ENCODE results near the gene MAVS. TPM values are rescaled to one million over a fixed set of nuclear protein-coding genes. Genes with fewer than 3 reads are reported as not detected.

Gene MAVS
- total and polyA plus RNA-seq, 9 of the 15 experiments (the other 6 are each of a cell fraction or from before 2014, with no cell fraction given) = 1.6 to 22.0 (median 11.3) TPM

DNA sequence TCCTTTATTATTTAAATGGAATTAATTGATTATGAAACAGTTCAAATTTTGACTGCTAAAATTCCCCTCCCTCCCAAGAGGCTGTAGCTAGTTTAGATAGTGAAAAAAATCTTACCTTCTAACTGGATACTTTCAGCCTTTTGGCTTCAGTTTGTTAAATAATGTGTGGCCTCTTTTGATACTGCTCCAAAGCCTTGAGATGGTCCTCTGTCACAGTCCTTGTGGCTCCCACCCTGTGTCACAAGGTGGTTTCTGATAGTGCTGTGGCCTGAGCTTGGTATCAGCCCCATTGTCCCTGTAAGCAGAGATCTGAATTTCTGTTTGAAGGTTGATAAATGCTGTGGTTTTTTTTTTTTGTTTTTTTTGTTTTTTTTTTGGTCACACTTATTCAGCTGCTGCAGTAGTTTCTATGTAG, 63.3 kb downstream of the MAVS start (continued):
- TF ChIP-seq, protein P1, sequence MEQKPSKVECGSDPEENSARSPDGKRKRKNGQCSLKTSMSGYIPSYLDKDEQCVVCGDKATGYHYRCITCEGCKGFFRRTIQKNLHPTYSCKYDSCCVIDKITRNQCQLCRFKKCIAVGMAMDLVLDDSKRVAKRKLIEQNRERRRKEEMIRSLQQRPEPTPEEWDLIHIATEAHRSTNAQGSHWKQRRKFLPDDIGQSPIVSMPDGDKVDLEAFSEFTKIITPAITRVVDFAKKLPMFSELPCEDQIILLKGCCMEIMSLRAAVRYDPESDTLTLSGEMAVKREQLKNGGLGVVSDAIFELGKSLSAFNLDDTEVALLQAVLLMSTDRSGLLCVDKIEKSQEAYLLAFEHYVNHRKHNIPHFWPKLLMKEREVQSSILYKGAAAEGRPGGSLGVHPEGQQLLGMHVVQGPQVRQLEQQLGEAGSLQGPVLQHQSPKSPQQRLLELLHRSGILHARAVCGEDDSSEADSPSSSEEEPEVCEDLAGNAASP (IDR thresholded peaks at IDR 0.05) = no peak
- TF ChIP-seq ZZZ3 (IDR thresholded peaks at IDR 0.05) (no peak), HNRNPH1 (optimal IDR thresholded peaks at IDR 0.05; ENCODE audit: low read depth, low read length) (no peak), ZEB2 (IDR thresholded peaks at IDR 0.05) (peak; percentile 67; the same call in 1 of the 2 replicates), U2AF1 (optimal IDR thresholded peaks at IDR 0.05; ENCODE audit: low read depth, low read length) (no peak), MECOM (CRISPR knock-in tag; IDR thresholded peaks at IDR 0.05) (no peak), RHOXF2B (CRISPR knock-in tag; conservative IDR thresholded peaks at IDR 0.05) (no peak), RFX1 (IDR thresholded peaks at IDR 0.05) (no peak), ZNF444 (CRISPR knock-in tag; IDR thresholded peaks at IDR 0.05) (no peak), POU5F1 (IDR thresholded peaks at IDR 0.05; ENCODE audit: borderline replicate concordance, low read depth, low read length, partially characterized antibody) (no peak), POLR2AphosphoS5 (IDR thresholded peaks at IDR 0.05; ENCODE audit: control insufficient read depth, insufficient read depth, low read depth, low read length) (peak; percentile 96), ZBTB8A (IDR thresholded peaks at IDR 0.05; ENCODE audit: partially characterized antibody) (no peak)
- TF ChIP-seq, protein P2, sequence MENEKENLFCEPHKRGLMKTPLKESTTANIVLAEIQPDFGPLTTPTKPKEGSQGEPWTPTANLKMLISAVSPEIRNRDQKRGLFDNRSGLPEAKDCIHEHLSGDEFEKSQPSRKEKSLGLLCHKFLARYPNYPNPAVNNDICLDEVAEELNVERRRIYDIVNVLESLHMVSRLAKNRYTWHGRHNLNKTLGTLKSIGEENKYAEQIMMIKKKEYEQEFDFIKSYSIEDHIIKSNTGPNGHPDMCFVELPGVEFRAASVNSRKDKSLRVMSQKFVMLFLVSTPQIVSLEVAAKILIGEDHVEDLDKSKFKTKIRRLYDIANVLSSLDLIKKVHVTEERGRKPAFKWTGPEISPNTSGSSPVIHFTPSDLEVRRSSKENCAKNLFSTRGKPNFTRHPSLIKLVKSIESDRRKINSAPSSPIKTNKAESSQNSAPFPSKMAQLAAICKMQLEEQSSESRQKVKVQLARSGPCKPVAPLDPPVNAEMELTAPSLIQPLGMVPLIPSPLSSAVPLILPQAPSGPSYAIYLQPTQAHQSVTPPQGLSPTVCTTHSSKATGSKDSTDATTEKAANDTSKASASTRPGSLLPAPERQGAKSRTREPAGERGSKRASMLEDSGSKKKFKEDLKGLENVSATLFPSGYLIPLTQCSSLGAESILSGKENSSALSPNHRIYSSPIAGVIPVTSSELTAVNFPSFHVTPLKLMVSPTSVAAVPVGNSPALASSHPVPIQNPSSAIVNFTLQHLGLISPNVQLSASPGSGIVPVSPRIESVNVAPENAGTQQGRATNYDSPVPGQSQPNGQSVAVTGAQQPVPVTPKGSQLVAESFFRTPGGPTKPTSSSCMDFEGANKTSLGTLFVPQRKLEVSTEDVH (IDR thresholded peaks at IDR 0.05; ENCODE audit: low read depth, partially characterized antibody) = no peak
- TF ChIP-seq, protein P3, sequence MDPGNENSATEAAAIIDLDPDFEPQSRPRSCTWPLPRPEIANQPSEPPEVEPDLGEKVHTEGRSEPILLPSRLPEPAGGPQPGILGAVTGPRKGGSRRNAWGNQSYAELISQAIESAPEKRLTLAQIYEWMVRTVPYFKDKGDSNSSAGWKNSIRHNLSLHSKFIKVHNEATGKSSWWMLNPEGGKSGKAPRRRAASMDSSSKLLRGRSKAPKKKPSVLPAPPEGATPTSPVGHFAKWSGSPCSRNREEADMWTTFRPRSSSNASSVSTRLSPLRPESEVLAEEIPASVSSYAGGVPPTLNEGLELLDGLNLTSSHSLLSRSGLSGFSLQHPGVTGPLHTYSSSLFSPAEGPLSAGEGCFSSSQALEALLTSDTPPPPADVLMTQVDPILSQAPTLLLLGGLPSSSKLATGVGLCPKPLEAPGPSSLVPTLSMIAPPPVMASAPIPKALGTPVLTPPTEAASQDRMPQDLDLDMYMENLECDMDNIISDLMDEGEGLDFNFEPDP (CRISPR knock-in tag; IDR thresholded peaks at IDR 0.05) = no peak
